ENCODE data around the gene FANCC.
A peak's percentile ranks its signal among the peaks of the same experiment; 100 is the strongest.

DNA sequence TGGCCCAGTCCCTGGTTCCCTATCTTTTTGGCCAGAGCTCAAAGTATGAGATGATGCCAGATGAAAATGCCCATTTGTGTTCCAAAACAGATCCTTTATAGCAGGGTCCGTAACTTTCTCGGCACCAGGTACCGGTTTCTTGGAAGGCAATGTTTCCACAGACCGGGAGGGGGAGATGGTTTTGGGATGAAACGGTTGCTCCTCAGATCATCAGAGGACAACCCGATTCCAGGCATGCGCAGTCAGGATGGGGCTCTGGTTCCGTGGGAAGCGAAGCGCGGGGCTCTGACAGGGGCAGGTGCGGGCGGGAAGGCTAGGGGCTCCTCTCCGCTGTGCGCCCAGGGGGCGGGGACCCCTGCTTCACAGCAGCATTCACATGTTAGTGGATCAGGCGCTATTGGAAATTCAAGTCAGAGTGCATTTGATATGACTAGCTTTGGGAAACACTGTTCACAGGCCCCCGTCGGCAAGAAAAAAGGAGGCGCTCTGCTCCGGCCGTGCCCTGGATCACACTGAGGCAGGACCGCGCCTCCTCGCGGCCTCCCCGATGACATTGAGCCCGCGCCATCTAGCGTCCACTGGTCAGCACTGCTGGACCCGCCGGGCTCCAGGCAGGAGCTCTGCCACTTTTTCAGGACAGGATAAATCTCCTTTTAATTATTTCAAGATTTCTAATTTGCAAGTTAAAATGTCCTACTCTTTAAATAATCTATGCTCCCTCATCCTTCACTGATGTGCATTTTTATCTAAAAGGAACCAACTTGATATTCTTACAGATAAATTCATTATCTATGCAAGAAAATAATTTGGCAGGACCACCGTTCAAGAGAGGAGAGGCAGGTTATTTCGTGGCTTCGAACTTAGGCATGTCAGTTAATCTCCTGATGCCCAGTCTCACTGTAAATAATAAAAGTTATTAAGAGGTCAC is 190.0 kb downstream of the FANCC start:
- TF ChIP-seq SIN3A (IDR thresholded peaks at IDR 0.05; ENCODE audit: low read depth) (no peak), ELF1 (IDR thresholded peaks at IDR 0.05; ENCODE audit: borderline replicate concordance, low read depth) (no peak), CBX3 (IDR thresholded peaks at IDR 0.05; ENCODE audit: low read depth) (no peak), POLR2A (IDR thresholded peaks at IDR 0.05; ENCODE audit: borderline replicate concordance, extremely low read depth, insufficient read depth, insufficient read length) (no peak), EZH2phosphoT487 (IDR thresholded peaks at IDR 0.05; ENCODE audit: borderline replicate concordance) (no peak), POLR2AphosphoS5 (IDR thresholded peaks at IDR 0.05; ENCODE audit: low read depth, low read length) (no peak), ZNF274 (IDR thresholded peaks at IDR 0.05; ENCODE audit: low read depth, low read length) (no peak), CEBPB (IDR thresholded peaks at IDR 0.05; ENCODE audit: low read depth) (no peak), YY1 (IDR thresholded peaks at IDR 0.05; ENCODE audit: extremely low read depth, insufficient replicate concordance, low read depth, low read length) (no peak)
- TF ChIP-seq, protein P1, sequence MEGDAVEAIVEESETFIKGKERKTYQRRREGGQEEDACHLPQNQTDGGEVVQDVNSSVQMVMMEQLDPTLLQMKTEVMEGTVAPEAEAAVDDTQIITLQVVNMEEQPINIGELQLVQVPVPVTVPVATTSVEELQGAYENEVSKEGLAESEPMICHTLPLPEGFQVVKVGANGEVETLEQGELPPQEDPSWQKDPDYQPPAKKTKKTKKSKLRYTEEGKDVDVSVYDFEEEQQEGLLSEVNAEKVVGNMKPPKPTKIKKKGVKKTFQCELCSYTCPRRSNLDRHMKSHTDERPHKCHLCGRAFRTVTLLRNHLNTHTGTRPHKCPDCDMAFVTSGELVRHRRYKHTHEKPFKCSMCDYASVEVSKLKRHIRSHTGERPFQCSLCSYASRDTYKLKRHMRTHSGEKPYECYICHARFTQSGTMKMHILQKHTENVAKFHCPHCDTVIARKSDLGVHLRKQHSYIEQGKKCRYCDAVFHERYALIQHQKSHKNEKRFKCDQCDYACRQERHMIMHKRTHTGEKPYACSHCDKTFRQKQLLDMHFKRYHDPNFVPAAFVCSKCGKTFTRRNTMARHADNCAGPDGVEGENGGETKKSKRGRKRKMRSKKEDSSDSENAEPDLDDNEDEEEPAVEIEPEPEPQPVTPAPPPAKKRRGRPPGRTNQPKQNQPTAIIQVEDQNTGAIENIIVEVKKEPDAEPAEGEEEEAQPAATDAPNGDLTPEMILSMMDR (IDR thresholded peaks at IDR 0.05 in 2 of 3, conservative IDR thresholded peaks at IDR 0.05 in 1 of 3; ENCODE audit: borderline replicate concordance in 1 of 3, insufficient read depth in 1 of 3, low read depth in 2 of 3, low read length in 2 of 3) = peak; percentile 97 to 99 (median 98)
- TF ChIP-seq, protein P2, sequence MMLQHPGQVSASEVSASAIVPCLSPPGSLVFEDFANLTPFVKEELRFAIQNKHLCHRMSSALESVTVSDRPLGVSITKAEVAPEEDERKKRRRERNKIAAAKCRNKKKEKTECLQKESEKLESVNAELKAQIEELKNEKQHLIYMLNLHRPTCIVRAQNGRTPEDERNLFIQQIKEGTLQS (IDR thresholded peaks at IDR 0.05) = no peak
- TF ChIP-seq, protein P3, sequence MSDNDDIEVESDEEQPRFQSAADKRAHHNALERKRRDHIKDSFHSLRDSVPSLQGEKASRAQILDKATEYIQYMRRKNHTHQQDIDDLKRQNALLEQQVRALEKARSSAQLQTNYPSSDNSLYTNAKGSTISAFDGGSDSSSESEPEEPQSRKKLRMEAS (IDR thresholded peaks at IDR 0.05) = no peak
- TF ChIP-seq, protein P4, sequence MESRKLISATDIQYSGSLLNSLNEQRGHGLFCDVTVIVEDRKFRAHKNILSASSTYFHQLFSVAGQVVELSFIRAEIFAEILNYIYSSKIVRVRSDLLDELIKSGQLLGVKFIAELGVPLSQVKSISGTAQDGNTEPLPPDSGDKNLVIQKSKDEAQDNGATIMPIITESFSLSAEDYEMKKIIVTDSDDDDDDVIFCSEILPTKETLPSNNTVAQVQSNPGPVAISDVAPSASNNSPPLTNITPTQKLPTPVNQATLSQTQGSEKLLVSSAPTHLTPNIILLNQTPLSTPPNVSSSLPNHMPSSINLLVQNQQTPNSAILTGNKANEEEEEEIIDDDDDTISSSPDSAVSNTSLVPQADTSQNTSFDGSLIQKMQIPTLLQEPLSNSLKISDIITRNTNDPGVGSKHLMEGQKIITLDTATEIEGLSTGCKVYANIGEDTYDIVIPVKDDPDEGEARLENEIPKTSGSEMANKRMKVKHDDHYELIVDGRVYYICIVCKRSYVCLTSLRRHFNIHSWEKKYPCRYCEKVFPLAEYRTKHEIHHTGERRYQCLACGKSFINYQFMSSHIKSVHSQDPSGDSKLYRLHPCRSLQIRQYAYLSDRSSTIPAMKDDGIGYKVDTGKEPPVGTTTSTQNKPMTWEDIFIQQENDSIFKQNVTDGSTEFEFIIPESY (IDR thresholded peaks at IDR 0.05; ENCODE audit: extremely low read depth, insufficient replicate concordance, low read length) = no peak
